Right renal cortex interstitium (tissue), 3 donors: ENCODE results near the gene CKAP2. TPM values are rescaled to one million over a fixed set of nuclear protein-coding genes. Genes with fewer than 3 reads are reported as not detected.
"Not testable (repeated sequence)": the region's sequence is repeated elsewhere in the genome, so short reads cannot be mapped to it uniquely, and the experiment has no call there.

Experiments
- DNase-seq, 3 donors: peaks; one replicate each; pipeline ENCODE4 v3.0.0-alpha.2; 2013; ENCODE audit warnings: low read depth in 3 of 3, low spot score in 2 of 3
- polyA plus RNA-seq, 3 donors: library from polyadenylated mRNA; unstranded; fragments of 120-200 nt; gene quantifications; one replicate each; pipeline ENCODE4 v1.2.1, GENCODE V29; 2013; ENCODE audit not compliant: insufficient read length in 3 of 3

Gene CKAP2, protein sequence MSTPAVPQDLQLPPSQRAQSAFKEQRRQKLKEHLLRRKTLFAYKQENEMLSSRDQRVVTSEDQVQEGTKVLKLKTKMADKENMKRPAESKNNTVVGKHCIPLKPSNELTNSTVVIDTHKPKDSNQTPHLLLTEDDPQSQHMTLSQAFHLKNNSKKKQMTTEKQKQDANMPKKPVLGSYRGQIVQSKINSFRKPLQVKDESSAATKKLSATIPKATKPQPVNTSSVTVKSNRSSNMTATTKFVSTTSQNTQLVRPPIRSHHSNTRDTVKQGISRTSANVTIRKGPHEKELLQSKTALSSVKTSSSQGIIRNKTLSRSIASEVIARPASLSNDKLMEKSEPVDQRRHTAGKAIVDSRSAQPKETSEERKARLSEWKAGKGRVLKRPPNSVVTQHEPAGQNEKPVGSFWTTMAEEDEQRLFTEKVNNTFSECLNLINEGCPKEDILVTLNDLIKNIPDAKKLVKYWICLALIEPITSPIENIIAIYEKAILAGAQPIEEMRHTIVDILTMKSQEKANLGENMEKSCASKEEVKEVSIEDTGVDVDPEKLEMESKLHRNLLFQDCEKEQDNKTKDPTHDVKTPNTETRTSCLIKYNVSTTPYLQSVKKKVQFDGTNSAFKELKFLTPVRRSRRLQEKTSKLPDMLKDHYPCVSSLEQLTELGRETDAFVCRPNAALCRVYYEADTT
- 10 to 100 TPM; 49.9 to 63.9 (median 59.9) TPM for polyA plus RNA-seq

DNA sequence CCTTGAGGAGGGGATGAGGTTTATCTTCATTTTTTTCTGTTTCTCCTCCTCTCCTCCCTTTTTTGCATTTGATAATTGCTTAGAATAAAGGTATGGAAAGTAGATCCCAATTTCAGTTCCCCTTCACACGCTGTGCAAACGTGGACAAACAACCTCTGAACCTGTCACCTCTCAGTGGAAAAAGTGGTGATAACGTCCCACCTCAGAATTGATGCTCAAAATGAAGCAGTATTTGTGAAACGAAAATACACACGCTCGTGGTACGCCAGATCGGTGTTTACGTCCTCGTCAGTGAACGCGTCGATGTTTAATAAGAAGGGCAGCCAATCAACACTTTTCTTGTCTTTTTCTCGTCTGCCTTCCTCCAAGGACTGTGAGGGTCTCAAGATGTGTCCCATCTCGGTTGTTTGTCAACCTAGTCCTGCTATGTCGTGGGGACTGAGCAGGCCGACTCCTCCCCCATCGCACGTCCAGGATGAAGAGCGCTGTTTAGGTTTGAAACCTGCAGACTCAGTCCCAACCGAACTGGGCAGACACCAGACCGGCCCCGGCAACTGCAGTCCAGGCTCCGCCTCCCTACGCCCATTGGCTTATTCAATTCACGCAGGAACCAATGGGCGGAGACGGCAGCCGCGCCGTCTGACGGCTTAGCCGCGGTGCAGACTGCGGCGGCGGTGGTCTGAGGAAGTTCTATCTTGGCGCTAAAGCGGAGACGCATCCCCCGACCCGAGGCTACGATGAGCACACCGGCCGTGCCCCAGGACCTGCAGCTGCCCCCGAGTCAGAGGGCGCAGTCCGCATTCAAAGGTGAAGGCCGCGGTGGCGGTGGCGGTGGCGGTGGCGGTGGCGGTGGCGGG is at the start of gene CKAP2:
TSS of gene CKAP2 (plus strand) at position 659 of the 857 bp plus-strand sequence. CDS start at position 738, 79 bp downstream.
- DNase-seq = peak; percentile 89 to 90 (median 89)

DNA sequence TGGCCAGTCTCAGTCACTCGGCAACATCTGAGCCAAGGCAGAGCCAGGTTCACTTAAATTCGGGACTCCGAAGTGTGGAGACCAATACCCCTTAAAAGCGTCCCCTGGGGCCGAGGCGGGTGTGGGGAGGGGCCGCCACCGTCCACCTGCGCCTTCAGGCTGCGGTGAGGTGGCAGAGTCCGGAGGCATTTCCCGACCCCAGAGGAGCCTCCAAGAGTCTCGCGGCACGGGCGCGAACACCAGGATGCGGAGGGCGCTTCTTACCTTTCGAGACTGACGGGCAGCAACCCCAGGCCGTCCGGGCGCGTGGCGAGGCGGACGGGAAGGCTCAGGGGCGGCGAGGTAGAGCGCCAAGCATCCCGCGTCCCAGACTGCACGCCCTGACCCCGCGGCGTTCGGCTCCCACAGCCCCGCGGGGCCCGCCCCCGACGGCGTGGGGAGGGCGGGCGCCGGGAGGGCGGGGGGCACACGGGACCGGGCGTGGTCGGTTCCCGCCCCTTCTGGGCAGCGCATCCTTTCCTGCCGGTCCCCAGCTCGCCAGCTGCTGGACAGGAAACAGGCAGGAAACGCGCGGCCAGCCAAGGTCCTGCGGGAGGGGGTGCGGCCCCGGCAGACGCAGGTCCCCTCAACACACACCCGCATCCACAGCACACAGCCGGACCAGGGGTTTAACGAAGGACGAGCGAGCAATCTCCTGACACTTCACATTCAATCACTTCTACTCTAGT is 49.3 kb upstream of the CKAP2 start, which contains the start of gene THSD1:
TSS of gene THSD1 (minus strand) at position 406 of the 728 bp plus-strand sequence. CDS start 3,572 bp downstream, outside the sequence.
- DNase-seq = no peak

DNA sequence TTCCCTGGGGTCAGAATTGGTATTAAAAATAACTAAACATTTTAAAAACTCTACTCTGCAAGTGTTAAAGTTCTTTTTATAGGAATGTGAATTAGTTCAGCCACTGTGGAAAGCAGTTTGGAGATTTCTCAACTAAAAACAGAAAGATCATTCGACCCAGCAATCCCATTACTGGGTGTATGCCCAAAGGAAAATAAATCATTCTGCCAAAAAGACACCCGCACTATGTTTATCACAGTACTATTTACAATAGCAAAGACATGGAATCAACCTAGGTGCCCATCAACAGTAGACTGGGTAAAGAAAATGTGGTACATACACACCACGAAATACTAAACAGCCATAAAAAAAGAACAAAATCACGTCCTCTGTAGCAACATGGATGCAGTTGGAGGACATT is 48.6 kb upstream of the CKAP2 start:
- DNase-seq = no peak

DNA sequence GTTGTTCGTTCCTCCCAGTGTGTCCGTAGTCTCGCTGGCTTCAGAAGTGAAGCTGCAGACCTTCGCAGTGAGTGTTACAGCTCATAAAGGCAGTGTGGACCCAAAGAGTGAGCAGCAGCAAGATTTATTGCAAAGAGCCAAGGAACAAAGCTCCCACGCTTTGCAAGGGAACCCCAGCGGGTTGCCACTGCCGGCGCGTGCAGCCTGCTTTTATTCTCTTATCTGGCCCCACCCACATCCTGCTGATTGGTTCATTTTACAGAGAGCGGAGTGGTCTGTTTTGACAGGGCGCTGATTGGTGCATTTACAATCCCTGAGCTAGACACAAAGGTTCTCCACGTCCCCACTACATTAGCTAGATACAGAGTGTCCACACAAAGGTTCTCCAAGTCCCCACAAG is 47.8 kb upstream of the CKAP2 start:
- DNase-seq = not testable (repeated sequence)

DNA sequence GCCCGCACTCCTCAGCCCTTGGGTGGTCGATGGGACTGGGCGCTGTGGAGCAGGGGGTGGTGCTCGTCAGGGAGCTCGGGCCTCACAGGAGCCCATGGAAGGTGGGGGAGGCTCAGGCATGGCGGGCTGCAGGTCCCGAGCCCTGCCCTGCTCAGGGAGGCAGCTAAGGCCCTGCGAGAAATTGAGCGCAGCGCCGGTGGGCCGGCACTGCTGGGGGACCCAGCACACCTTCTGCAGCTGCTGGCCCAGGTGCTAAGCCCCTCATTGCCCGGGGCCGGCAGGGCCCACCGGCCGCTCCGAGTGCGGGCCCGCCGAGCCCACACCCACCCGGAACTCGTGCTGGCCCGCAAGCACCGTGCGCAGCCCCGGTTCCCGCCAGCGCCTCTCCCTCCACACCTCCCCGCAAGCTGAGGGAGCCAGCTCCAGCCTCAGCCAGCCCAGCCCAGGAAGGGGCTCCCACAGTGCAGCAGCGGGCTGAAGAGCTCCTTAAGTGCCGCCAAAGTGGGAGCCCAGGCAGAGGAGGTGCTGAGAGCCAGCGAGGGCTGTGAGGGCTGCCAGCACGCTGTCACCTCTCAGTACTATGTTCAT is 47.1 kb upstream of the CKAP2 start:
- not testable (repeated sequence) for DNase-seq

DNA sequence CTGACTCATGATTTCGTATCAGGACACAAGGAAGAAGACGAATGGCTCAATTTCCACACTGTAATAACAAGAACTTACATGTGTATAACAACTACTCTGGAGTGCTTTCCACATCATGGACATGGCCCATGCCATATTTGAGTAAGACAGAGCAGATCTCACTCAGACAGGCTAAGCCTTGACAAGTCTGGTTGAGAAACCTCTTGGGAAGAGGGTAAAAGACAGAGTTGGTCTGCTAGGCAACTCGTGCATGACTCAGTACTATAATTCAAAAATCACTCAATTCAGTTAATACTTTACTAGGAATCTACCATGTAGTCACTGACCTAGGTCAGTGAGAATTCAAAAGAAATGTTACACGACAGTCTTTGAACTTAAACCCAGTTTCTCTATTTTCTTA is 43.6 kb upstream of the CKAP2 start:
- no peak for DNase-seq

DNA sequence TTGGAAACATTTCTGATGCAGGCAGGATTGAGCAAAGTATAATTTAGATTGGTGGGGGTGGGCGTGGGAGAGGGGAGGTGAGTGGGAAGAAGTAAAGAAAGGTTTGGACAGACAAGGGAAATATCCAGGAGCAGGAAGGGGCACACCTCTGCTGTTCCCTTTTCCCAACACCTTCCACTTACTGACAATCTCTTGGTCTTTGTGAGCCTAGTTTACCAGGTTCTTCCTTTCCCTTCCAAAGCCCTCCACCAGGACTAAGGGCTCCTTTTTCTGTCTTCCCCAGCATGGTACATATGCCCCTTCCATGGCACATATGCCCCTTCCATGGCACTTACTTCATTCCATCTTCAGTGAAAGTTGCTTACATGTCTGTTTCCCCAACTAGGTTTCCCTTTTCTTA is 43.1 kb upstream of the CKAP2 start:
- no peak for DNase-seq

DNA sequence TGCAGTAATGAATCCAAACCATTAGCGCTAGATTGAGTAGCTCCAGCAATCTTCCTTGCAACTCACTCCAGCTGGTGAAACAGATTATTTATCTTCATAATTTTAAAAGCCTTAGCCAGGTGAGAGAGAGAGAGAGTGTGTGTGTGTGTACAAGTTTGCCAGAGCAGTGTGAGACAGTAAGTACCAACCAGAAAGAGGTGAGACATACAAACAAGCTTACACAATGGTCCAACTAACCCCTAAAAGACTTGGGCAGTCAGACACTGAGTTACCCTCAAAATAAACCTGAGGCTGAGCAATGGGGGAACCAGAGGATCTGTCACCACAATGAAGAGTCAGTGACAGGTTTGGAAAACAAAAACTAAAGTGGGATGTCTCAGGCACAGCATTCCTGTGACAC is 41.2 kb upstream of the CKAP2 start:
- no peak for DNase-seq

DNA sequence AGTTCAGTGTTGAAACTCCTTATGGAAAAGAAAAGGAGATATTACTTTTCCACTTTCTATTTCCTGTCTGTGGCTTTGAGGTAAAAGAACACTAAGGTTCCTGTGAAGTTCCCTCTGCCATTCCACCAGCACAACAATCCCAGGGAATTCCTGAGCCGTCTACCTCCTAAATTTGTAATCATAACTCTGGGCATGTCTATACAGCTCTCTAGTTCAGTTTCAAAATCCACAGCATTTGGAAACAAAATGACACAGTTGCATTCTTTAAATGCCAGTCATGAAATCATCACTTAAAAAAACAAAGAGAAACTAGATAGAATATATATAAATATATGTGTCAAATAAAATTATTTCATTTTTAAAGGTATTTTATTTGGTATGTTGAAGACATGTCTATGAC is 40.3 kb upstream of the CKAP2 start:
- DNase-seq = no peak

DNA sequence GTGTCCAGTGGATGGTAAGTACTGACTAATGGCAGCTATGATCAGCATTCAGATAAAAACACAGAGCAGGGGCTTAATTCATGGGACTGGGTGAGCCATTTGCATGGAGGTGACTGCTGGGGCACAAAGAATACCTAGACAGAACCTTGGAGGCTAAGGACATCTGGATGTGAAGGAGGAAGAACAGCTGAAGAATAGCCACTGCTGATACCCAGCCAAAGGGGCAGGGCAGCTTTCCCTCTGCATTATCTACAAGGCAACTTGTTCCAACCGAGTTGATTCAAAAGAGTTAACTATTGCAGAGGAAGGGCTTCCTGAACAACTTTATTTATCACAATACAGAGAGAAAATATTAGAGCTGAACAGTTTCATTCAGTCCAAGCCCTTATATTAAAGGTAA is 36.2 kb upstream of the CKAP2 start:
- no peak for DNase-seq

DNA sequence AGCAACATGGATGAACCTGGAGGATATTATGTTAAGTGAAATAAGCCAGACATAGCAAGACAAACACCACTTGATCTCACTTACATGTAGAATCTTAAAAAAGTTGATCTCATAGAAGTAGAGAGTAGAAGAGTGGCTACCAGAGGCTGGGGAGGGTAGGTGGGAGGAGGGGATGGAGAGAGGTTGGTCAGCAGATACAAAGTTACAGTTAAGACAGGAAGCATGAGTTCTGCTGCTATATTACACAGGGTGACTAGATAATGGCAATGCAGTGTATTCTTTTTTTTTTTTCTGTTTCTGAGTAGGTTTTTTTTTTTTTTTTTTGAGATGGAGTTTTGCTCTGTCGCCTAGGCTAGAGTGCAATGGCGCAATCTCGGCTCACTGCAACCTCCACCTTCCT is 34.1 kb upstream of the CKAP2 start:
- no peak for DNase-seq

DNA sequence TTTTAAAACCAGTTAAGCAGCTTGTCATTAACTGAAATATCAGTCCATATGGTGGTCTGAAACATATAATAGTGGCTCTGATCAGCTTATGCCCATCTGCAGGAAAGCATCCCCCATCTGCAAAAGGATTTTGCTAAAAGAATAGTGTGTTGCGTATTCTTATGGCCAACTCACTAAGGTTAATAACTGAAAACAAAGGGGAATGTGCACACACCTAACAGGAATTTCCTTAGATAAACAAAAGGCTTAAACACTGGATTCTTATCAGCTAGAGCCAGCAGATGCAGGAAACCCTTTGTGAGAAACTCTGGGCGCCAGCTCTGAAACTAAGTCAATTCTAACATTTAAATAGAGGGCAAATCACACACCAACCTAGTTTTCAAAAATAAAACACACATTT is 27.0 kb upstream of the CKAP2 start:
- DNase-seq = no peak

DNA sequence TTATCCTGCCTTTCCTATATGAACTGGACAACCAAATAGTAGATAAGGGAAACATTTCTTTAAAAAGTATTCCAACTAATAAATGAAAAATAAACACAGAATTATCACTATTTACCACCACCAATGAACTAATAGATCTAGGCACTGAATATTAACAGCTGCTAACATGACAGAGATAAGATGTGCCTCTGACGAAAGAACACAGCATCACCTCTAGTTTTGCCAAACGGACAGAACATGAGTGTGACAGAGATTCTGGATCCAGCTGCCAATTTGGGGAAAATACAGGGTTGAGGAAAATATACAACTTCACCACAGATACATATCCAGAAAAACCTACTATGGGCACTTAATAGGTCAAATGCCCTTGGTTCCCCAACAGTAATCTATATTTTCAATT is 22.8 kb upstream of the CKAP2 start:
- no peak for DNase-seq

DNA sequence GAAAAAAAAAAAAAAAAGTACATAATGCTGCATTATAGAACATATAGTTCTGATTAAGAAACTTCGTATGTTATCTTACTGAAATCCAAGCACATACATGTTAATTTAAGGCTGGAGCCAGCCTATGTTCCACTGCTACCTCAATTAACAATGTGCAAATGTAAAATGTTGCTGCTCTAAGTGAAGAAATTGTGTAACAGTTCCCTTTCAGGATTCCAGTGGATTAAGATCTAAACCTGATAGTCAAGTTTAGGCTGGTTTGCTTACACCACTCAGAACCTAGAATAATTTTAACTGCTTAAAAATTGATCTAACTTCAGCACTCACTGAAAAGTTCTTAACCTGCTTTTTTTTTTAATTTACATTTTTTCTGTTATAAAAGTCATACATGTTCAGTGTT is 9.0 kb upstream of the CKAP2 start:
- DNase-seq = no peak

DNA sequence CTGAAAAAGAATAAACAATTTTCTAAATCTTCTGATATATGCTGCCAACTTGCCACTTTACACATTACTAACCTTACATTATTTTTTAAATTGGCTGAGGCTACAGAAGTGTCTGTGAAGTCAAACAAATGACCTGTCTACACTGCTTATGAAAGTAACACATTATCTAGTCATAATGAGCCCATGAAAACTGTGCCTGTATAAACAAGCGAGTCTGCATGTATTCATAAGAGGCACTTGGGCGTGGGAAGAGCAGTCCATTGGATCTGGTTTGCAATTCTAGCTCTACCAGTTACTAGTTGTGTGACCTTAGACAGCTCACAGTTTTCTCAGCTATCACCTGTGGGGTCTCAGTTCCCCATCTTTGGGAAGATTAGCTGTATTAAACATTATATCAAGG is 7.9 kb upstream of the CKAP2 start:
- DNase-seq = no peak

DNA sequence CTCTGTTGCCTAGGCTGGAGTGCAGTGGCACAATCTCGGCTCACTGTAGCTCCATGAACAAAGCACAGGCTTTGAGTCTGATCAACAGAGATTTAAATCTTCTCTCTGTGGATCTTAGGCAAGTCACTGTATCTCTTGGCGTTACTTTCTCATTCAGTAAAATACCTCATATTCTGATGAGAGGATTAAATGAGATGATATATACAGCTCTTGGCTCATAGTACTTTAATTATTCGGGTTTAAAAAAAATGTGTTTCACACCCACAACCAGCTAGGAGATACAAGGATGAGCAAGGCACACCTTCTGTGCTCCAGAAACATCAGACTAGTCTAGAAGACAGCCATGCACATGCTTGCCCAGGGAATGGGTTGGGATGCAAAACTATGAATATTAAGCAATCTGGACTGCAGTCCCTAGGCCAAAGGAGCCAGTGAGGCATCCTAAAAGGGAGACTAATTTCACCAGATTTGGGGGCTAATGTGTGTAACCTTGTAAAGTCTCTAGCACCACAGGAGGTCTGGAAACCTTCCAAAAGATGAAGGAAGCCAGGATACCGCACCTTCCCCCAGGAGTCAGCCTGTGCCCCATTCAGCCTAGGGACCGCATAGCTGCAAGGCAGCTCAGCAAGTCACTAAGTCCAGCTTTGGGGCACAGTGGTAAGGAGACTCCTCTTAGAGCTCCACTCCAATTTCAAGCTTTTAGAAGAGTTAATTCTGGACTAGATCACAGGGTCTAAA is 7.3 kb upstream of the CKAP2 start:
- no peak for DNase-seq

DNA sequence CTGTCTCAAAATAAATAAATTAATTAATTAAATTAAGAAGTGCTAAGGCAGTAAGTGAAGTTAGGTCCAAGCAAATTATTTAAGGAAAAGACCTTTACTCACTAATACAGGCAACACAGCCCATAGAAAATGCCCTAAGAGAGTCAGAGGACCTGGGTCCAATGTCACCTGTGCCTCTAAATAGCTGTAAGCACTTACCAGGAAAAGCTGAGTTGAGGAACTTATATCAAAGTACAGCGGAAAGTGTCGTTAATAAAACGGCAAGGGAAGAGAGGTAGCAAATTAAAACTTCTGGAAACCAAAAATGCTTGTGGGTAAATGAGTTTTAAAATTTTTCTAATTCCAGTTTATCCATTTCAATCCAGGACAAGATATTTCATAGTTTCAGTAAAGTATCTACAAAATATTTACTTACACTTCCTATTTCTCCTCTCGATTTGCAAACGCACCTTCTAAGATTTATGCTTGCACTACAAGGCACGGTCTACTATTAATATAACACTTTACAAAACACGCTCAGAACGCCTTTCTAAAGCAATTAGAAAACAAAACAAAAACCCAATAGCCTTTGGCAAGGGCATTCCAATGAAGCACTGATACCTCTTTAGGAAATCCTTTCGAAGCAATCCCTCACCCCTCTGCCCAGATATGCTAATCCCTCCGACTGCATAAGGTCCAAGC is 5.8 kb upstream of the CKAP2 start:
- peak in 1 of 3 donors; percentile 41 for DNase-seq

DNA sequence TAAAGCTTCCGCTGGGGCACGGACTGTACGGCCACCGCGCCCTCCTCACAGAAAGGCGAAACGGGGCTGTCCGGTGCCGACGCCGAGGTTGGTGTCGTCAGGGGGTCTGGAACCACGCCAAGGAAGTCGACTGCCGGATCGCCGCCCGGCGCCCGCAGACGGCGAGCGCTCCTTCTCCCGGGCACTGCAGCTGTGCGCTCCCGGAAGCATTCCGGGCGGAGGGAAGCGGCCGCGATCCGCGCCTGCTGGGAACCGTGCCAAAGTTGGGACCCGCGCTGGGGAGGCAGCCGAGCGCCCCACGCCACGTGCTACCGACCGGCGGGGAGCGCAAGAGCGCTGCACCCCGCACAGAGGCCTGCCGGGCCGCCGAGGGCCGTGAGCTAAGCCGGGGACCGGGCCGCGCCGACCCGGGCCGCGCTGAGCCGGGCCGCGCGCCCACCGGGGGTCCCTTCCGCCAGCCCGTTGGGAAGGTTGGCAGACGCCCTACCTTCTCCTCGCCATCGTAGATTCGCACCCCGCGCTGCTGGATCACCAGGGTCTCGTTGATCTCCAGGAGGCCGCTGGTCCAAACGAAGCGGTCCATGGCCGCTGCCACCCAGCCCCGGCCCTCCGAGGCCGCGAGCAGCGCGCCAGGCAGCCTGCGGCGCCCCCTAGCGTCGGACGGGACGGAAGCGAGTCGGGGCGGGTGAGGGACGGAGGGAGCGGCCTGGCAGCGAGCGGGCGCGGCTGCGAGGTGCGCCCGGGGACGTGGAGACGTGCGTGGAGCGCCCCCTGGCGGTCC is 5.1 kb upstream of the CKAP2 start, which contains the start of gene VPS36:
TSS of gene VPS36 (minus strand) at position 623 of the 781 bp plus-strand sequence. CDS start at position 583, 40 bp downstream.
- DNase-seq = peak; percentile 86 to 95 (median 93)
